Measurements from ENCODE around the gene CALCR. TPM values are rescaled to one million over a fixed set of nuclear protein-coding genes. Genes with fewer than 3 reads are reported as not detected.

The CALCR gene
- total RNA-seq, 1 experiment from 2014 or later = not detected

GRCh38 chr7:93622036-93623033, 47.8 kb upstream of the CALCR start:
- BruUV-seq (replicated peaks) = no TSS peak
- CTCF ChIA-PET = no interaction called here

GRCh38 chr7:93620864-93621263, 46.3 kb upstream of the CALCR start:
- CTCF ChIA-PET = interaction anchor here (0.6 to 0.7 kb wide), 2 partner anchors 262 to 400 kb away, joined by 3 to 5 read pairs; no protein-coding TSS in a partner anchor
- BruUV-seq (replicated peaks) = no TSS peak
- intact Hi-C loops (cut with micrococcal nuclease) = loop anchor here (5.0 kb wide), 1 partner anchor 656 kb away; no protein-coding TSS in a partner anchor

More at GRCh38 chr7:93622036-93623033, 47.8 kb upstream of the CALCR start:
- peak; percentile 94 for ATAC-seq
- H3K9me3 ChIP-seq (ENCODE audit: low read length) = no peaks in the 10 kb centered on the region
- no peak overlapping the region for H2AFZ ChIP-seq (ENCODE audit: low read length)
- H3K9ac ChIP-seq (ENCODE audit: low read length) = no peak overlapping the region
- intact Hi-C loops (cut with micrococcal nuclease) = loop anchor here (5.0 kb wide), 1 partner anchor 655 kb away; no protein-coding TSS in a partner anchor
- no peaks in the 10 kb centered on the region for H3K36me3 ChIP-seq (ENCODE audit: low read depth, low read length)
- no peaks in the 10 kb centered on the region for H3F3A ChIP-seq (ENCODE audit: low read length, unreplicated experiment)
- H3K27ac ChIP-seq (ENCODE audit: low read length) = no peak overlapping the region
- H3K27me3 ChIP-seq (ENCODE audit: low read length) = no peaks in the 10 kb centered on the region
- no peaks in the 10 kb centered on the region for H3K9me2 ChIP-seq (replicated peaks; ENCODE audit: low read length)
- H4K20me1 ChIP-seq (ENCODE audit: low read length) = no peaks in the 10 kb centered on the region
- POLR2A ChIA-PET (ENCODE audit: unreplicated experiment) = no interaction called here
- H3K4me2 ChIP-seq (ENCODE audit: low read length) = peak overlapping the region; percentile 34; the same call in 1 of the 2 replicates
- no peak overlapping the region for H3K4me3 ChIP-seq (ENCODE audit: low read length)
- TF ChIP-seq EZH2 (IDR thresholded peaks at IDR 0.05; ENCODE audit: low read length, unreplicated experiment) (no peak), EZH2phosphoT487 (IDR thresholded peaks at IDR 0.05; ENCODE audit: borderline replicate concordance, low read length) (no peak), CTCF (conservative IDR thresholded peaks at IDR 0.05; ENCODE audit: low read depth, low read length) (peak; percentile 58)
- H3K4me1 ChIP-seq (ENCODE audit: insufficient read depth, low read length) = no peaks in the 10 kb centered on the region
- peak; percentile 31 for DNase-seq
- no peaks in the 10 kb centered on the region for H3K79me2 ChIP-seq (ENCODE audit: low read length)

GRCh38 chr7:93620057-93620456, 45.5 kb upstream of the CALCR start:
- Histone ChIP-seq H3K4me3 (ENCODE audit: low read length) (no peak overlapping the region), H3K36me3 (ENCODE audit: low read depth, low read length) (no peaks in the 10 kb centered on the region), H3K9me3 (ENCODE audit: low read length) (no peaks in the 10 kb centered on the region), H3K27me3 (ENCODE audit: low read length) (no peaks in the 10 kb centered on the region), H2AFZ (ENCODE audit: low read length) (no peak overlapping the region), H3F3A (ENCODE audit: low read length, unreplicated experiment) (no peaks in the 10 kb centered on the region), H3K27ac (ENCODE audit: low read length) (no peak overlapping the region), H3K4me1 (ENCODE audit: insufficient read depth, low read length) (no peaks in the 10 kb centered on the region), H3K79me2 (ENCODE audit: low read length) (no peaks in the 10 kb centered on the region), H3K9me2 (replicated peaks; ENCODE audit: low read length) (no peaks in the 10 kb centered on the region), H3K4me2 (ENCODE audit: low read length) (no peak overlapping the region), H4K20me1 (ENCODE audit: low read length) (no peaks in the 10 kb centered on the region), H3K9ac (ENCODE audit: low read length) (no peak overlapping the region)
- no TSS peak for BruUV-seq (replicated peaks)
- CTCF ChIA-PET = no interaction called here
- ATAC-seq (no peak), DNase-seq (no peak)
- POLR2A ChIA-PET (ENCODE audit: unreplicated experiment) = interaction anchor here (0.9 kb wide), 1 partner anchor 50 kb away, joined by 3 read pairs; no protein-coding TSS in a partner anchor
- intact Hi-C loops (cut with micrococcal nuclease) = loop anchor here (5.0 kb wide), 1 partner anchor 657 kb away; no protein-coding TSS in a partner anchor
- TF ChIP-seq CTCF (conservative IDR thresholded peaks at IDR 0.05; ENCODE audit: low read depth, low read length) (no peak), EZH2phosphoT487 (IDR thresholded peaks at IDR 0.05; ENCODE audit: borderline replicate concordance, low read length) (no peak), EZH2 (IDR thresholded peaks at IDR 0.05; ENCODE audit: low read length, unreplicated experiment) (no peak)

More at GRCh38 chr7:93620864-93621263, 46.3 kb upstream of the CALCR start:
- Histone ChIP-seq H3K79me2 (ENCODE audit: low read length) (no peaks in the 10 kb centered on the region), H3F3A (ENCODE audit: low read length, unreplicated experiment) (no peaks in the 10 kb centered on the region), H3K9ac (ENCODE audit: low read length) (no peak overlapping the region), H3K4me3 (ENCODE audit: low read length) (no peak overlapping the region), H3K4me1 (ENCODE audit: insufficient read depth, low read length) (no peaks in the 10 kb centered on the region), H2AFZ (ENCODE audit: low read length) (no peak overlapping the region), H3K27me3 (ENCODE audit: low read length) (no peaks in the 10 kb centered on the region), H3K9me3 (ENCODE audit: low read length) (no peaks in the 10 kb centered on the region), H4K20me1 (ENCODE audit: low read length) (no peaks in the 10 kb centered on the region), H3K4me2 (ENCODE audit: low read length) (no peak overlapping the region), H3K36me3 (ENCODE audit: low read depth, low read length) (no peaks in the 10 kb centered on the region), H3K27ac (ENCODE audit: low read length) (no peak overlapping the region), H3K9me2 (replicated peaks; ENCODE audit: low read length) (no peaks in the 10 kb centered on the region)
- TF ChIP-seq EZH2phosphoT487 (IDR thresholded peaks at IDR 0.05; ENCODE audit: borderline replicate concordance, low read length) = no peak
- POLR2A ChIA-PET (ENCODE audit: unreplicated experiment) = interaction anchor here (0.9 kb wide), 1 partner anchor 49 kb away, joined by 3 read pairs; no protein-coding TSS in a partner anchor
- ATAC-seq (no peak), DNase-seq (no peak)
